Right hindlimb (tissue), 1 donor: Measurements from ENCODE around the gene GNRHR.
"Not testable (repeated sequence)": the region's sequence is repeated elsewhere in the genome, so short reads cannot be mapped to it uniquely, and the experiment has no call there.

ENCODE experiments used
- DNase-seq: peaks from one replicate; pipeline ENCODE4 v3.0.0-alpha.2; 2018

The GNRHR gene

DNA sequence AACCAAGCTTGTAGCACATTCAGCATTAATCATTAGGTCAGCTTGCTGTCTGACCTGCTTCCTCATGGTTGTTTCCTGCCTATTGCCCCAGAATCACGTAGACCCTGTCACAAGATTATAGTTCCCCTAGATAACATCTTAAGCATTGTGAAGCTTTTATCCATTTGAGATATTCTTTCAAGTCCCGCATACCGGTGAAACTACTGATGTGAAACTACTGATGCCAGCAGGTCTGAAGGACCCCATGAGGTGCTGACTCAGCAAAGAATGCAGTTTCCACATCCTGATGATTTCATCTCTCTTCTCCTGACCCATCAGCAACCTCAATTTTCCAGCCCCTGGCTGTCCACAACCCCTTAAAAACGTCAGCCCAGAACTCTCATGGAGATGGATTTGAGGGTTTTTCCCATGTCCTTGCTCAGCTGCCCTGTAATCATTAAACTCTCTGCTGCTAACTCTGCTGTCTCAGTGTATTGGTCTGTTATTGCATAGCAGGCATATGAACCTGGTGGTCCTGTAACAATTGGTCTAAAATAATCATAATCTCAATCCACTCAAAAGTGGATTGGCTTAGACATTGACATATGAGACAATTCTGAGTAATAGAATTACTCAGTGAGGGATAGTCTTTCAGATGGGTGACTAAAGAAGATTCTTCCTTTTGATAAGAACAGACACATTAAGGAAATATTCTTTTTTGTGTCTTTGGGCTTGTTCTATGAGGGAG is 26.9 kb downstream of the GNRHR start:
- DNase-seq = no peak

- DNase-seq = no peak
These were observed 28.2 kb downstream of the GNRHR start for GRCh38 chr4:67725981-67726380.

DNA sequence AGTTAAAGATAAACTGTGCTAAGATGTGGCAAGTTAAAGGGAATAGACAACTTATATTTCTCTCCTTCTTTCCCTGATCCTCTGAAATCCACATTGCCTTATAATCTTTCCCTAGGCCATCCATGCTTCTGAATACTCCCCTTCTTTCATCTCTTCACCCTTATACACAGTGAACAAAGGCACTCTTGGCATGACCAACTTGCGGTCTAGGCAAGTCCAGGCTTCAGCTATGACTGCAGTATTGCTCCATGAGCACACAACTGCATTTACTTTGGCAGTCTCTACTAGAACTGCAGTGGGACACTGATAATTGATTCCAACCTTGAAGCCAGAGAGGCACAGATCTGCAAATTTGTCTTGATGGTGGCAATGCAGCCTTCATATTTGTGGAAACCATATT is 29.1 kb downstream of the GNRHR start:
- DNase-seq = no peak

DNA sequence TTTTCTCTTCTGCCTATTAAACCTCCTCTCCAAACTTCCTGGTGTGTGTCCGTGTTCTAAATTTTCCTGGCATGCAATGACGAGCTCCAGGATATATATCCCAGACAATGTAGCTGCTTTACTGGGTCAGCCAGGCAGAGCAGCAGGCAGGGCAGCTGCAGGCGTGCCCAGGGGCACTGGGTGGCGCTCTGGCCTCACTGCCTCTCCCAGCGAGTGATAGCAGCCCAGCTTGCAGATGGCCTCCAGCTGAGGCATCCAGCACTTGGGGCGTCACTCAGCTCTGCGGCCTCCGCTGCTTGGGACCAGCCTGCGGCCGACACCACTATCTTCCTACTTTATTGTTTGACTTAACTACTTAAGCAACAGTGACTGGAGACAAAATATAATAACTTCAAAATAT is 30.2 kb downstream of the GNRHR start:
- DNase-seq = no peak

DNA sequence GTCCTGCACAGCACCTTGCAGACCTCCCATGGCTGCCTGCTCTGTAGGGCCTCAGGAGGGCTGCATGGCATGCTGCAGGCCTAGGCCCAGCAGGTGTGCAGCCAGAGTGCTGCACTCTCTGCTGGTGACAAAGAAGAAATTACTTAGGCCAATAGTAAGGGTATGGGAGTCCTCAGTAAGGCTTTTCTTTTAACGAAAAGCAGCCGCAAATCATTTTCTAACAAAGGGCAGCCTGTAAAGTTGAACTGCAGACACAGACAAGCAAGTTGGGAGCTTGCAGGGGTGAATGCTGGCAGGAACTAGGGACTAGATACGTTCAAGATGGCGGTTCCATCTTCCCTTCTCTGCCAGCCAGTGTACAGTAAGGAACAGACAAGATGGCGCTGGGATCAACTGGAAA is 30.8 kb downstream of the GNRHR start:
- DNase-seq = no peak

GRCh38 chr4:67721770-67722597 is 32.2 kb downstream of the GNRHR start:
- DNase-seq = no peak

DNA sequence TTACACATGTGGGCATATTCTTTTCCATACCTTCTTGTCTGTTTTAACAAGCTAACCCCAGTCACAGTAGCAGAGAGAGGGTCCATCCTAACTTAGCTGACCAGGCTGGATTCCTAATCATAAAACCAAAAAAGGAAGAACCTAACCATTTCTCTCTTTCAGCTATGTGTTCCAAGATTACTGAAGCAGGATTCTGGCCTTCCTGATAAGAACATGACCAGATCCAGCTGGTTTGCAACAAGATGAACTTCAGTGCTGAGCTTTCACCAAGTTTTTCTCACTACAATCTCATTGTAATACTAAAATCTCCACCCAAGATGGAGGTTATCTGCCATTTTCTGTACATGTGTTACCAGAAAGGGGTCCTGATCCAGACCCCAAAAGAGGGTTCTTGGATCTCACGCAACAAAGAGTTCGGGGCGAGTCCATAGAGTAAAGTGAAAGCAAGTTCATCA is 32.8 kb downstream of the GNRHR start:
- DNase-seq = no peak

- no peak for DNase-seq
These were observed 34.1 kb downstream of the GNRHR start for GRCh38 chr4:67719953-67720617.

DNA sequence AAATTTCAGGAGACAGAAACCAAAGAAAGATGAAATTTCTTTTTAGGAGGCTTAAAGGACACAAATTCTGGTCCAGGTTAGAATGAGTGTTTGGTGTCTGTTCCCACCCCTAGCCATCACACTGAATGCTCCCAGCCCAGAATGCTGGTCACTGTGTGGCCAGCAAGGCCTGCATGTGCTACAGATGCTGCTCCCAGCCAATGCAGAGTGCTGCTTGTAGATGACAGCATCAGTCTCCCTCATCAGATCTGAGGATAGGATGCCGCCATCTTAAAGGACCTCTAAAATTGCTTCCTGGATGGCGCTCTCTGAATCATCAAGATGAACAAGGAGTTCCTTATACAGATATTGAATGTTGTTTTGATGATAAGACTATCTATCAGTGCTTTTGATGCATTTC is 35.3 kb downstream of the GNRHR start:
- DNase-seq = no peak

- DNase-seq = no peak
These were observed 36.6 kb downstream of the GNRHR start for GRCh38 chr4:67717586-67717985.

DNA sequence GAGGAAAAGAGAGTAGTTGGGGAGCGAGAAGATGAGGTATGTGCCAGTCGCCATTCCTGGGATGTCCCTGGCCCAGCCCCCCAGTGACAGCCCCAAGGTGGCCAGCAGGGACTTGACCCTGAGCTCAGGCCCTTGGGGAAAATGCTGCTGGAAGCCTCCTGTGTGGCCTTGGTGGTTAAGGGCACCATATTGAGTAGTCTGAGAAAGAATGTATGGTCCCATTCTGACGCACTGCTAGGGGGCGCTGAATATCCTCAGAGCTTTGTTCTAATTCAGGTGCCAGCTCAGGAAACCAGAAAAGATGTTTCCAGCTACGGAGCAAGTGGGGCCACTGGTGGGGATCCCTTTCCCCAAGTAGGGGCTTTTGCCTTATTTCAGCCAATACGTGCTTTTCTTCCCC is 39.2 kb downstream of the GNRHR start:
- DNase-seq = no peak

GRCh38 chr4:67714248-67714583 is 40.0 kb downstream of the GNRHR start:
- no peak for DNase-seq

DNA sequence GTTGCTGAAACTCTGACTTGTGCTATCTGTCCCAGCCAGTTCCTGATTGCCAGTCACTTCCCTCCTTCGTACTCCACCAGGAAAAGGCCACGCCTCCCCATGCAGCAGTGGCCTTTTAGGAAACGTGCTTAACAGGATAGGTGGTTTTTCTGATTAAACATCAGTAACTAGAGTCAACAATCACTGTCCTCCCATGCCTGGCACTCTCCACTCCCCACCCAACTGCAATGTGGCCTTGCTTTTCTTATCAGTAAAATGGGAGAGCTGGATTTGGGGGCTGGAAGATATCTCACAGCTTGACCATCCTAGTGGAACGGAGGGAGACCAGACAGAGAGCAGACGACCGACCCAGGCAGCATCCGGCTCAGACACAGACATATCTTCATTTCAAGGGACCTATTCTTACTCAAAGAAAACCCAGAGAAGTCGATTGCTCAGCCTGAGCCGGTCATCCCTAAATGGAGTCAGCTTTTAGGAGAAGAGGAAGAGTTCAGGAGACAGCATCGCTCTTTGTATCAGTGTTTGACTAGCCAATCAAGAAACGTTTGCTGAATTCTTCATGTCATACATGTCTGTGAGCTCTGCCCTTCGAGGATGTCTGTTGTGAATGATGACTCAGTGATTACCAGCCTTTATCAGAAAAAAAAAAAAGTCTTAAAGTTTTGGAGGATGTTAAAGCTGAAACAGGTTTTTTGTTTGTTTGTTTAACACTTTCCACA is 40.5 kb downstream of the GNRHR start:
- DNase-seq = no peak

DNA sequence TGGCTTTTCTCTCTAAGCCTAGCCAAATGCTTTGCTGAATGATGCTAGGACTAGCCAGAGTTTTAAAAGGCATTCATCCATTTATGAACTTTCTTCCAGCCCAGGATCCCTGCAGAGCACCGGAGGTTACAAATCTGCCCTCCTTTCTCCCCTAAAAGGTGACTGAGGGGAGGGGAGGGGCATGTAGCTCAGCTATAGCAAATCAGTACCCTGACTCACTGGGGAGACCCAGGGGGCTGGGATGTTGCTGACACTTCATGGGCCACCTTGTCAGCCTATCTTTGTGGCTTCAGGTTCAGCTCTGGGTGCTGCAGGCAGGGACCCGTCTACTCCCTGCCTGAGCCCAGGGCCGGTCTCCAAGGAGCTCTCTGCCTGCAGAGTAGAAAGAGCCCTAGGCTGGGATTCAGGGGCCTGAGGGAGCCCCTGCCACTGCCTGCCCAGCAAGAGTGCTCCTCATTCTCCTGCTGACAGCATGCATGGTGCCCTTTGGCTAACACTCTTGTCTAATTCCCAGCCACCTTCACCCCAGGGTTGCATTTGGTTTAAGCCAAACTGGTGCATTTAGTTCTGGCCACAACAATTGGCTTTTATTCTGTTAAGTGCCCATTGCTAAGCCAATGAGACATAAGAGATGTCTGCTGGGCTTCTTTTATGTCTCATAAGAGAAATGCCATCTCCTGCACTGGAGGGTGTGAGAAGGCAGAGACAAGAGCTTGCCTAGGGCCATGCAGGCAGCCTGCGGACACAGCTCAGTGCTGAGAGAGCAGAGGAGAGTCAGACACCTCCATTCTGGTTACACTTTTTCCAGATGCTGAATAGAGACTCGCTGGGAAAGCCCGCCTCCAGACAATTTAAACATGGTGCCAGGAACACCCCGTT is 41.3 kb downstream of the GNRHR start:
- DNase-seq = no peak

DNA sequence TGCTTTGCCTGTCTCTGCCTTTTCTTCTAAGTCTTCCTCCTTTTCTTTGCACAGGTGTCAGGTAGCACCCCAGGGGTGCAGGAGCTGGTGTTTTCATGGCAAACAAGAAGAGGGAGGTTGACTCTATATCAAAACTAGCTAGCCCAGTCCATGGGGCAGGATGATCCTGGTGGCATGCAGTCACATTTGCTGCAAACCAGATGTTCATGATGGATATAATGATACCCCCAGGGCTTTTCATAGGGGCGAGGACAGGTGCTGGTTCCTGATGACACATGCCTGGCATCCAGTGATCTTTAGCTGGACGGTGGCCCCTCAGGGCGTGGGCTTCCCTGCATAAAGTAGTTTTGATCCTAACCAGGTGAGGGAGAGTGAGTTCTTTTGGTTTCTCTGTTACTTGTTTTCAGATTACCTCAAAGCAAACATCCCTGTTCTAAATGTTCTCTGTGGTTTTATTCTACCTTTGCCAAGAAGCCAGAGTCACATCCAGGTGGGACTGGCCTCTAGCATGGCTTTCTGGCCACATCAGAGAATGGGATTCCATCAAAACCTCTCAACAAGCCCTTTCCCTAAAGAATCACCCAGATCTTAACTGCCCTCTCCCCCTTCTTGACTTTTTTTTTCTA is 42.1 kb downstream of the GNRHR start:
- DNase-seq = no peak

- not testable (repeated sequence) for DNase-seq
These were observed 47.5 kb downstream of the GNRHR start for GRCh38 chr4:67706682-67707081.

DNA sequence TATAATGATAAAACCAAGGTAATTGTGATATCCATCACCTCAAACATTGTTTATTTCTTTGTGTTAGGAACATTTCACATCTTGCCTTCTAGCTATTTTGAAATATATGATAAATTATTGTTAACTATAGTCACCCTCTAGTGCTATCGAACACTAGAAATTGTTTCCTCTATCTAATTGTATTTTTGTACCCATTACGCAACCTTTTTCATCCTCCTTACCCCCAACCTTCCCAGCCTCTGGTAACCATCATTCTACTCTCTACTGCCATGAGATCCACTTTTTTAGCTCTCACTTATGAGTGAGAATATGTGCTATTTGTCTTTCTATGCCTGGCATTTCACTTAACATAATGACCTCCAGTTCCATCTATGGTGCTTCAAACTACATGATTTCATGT is 49.3 kb downstream of the GNRHR start:
- no peak for DNase-seq

DNA sequence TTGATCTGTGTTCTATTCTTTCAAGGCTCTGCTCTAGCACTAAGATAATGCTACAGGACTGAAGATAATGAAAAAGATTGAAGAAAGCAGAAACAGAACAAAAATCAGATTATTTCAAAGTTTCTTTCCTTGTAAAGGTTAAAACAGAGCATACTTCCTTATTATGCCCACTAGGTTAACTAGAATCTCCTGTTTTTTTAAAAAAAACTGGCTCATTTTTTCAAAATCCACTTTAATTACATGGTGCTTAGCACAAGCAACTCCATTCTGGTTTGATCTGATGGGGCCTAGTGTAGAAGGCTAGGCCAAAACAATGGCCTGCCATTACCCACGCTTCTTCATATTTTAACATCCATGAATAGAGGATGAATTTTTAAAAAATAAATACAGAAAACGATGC is 52.0 kb downstream of the GNRHR start:
- DNase-seq = no peak

DNA sequence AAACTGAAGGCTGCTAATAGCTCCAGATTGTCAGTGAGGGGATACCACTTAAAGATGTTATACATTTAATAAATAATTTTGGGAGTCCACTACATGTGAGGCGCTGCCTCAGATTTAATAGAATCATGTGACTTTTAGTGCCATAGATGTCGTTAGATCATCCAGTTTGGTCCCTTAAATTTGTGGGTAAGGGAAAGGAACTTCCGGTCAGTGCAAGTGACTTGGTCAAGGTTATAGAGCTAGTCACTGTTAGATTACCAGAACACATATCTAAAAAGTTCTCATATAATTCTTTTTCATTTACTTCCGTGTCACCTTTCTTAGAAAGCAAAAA is 52.7 kb downstream of the GNRHR start:
- no peak for DNase-seq

DNA sequence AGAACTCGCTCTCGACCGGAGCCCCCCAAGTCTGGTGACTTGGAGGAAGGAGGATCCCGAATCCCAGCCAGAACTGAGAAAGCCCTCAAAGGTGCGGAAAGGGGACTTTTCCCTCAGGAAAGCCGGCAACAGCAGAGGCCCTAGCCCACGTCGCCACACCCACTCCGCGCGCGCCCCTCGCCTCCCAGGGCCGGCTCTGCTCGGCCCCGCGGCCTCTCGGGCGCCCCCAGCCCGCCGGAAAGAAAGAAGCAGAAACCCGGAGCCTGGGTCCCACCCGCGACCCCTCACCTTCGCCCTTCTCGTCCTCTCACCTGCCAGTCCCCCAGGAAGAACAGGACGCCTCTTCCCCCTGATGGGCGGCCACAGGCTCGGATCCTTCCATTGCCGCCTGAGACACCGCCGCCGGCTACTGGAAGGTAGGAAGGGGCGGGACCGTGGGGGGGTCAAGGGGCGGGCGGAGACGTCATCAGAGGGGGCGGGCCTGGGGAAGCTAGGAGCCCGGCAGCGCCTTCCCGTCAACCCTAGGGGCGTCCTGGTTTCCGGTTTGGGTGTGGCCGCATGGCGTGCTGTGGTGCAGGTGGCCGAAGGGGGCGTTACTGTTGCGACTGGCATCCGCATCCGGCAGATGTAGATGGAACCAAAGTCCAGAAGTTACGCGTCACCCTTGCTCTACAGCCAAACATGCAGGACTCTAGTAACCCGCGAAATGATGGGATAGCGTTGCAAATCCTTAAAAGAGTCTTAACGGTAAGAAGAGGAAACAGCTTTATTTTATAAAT is 53.3 kb downstream of the GNRHR start, which contains the start of gene UBA6:
Gene UBA6 (minus strand): TSS at position 418 of the 779 bp plus-strand sequence. CDS start 36 bp downstream, at position 382.
- peak; percentile 98 for DNase-seq
